Stimulated activated CD4-positive, alpha-beta T cell treated with anti-CD3 and anti-CD28 coated beads, Interleukin-15, amount 100 ng/mL, for 1 hour (primary cell): Measurements from ENCODE around the gene CORO2A.
"Not testable (repeated sequence)": the region's sequence is repeated elsewhere in the genome, so short reads cannot be mapped to it uniquely, and the experiment has no call there.

Experiments used
- DNase-seq, 2 donors: peaks; one replicate each; pipeline ENCODE4 v3.0.0-alpha.2; 2020; ENCODE audit warnings: low read depth in 1 of 2, low spot score in 1 of 2

CORO2A gene

GRCh38 chr9:98118640-98119601 lies 73.5 kb downstream of the CORO2A start, which contains the start of gene TRIM14:
Gene TRIM14 (minus strand): TSS chr9:98119222. CDS start chr9:98119188, 34 bp downstream.
- peak; percentile 13 to 40 for DNase-seq

DNA sequence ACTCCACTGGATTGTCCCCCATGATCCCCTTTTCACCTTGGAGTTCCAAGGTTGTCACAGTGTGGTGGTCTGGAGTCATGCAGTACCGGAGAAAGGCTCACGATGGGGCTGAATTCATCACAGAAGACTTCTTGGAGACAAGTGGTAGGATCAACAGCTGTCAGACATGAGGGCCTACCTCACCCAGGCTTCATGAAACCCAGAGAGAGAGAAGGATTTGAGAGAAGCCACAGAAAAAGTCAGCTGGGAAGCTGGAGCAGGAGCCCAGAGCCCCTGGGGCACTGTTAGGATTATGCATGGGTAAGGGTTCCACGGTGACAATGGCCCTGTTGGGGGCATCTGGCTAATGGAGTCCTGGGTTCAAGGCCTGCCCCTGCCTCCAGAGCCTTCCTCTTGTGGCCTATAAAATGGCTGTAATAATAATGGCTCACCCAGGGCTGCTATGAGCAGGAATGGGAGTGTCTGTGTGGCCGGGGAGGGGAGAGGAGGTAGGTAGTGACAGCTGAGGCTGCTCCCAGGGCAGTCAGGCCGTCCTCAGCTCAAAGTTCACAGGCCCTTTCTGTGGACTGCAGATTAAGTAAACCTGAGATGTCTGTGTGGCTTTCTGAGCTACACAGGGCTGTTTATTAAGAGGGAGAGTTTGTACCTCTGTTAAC lies 74.3 kb downstream of the CORO2A start:
- no peak for DNase-seq

DNA sequence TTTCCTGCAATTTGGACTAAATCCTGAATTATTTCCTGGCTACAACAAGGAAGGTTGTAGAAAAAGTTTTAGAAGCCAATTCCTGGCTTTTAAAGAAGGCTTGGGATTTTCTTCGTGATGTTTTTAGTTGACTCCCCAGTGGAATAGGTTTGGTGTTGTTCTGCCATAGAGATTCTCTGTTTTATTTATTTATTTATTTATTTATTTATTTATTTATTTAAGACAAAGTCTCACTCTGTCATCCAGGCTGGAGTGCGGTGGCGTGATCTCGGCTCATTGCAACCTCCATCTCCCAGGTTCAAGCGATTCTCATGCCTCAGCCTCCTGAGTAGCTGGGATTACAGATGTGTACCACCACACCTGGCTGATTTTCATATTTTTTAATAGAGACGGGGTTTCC lies 75.3 kb downstream of the CORO2A start:
- not testable (repeated sequence) for DNase-seq

GRCh38 chr9:98109052-98109451 lies 83.4 kb downstream of the CORO2A start:
- DNase-seq: no peak

DNA sequence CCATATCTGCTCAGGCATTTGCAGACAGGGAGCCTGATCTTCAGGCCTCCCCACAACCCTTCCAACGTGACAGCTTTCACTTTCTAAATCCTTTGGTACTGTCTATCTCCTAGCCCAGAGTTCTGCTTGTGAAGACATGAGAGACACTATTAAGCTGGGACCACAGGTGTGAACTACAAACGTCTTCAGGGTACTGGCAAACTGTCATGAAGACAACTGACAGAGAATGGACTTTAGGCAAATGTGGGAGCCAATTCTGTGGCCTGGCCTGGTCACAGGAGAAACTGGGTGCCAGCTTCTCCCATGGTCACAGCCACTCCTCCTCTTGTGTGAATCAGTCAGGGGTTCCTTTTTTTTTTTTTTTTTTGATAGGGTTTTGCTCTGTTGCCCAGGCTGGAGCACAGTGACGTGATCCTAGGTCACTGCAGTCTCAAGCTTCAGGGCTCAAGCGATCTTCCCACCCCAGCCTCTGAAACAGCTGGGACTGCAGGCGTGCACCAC lies 83.9 kb downstream of the CORO2A start:
- no peak for DNase-seq

- no peak for DNase-seq
Observed at GRCh38 chr9:98107926-98108325, 84.5 kb downstream of the CORO2A start.

DNA sequence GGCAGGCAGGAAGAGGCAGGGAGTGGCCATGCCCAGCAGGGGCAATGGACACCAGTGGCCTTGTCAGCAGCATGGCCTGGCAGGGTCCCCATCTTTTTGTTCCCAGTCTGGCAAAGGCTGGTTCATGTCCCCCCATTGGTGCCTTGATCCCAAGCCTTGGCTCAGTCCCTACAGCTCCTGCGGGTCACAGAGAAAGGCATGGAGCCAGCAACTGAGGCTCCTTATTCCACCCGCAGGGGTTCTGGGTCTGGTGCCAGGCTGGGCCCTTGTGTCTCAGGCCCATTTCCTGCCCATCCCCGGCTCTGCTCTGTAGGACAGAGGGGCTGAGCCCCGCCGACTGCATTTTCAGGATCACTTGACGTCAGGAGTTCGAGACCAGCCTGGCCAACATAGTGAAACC lies 87.4 kb downstream of the CORO2A start:
- no peak for DNase-seq

GRCh38 chr9:98104445-98104881 lies 88.0 kb downstream of the CORO2A start:
- DNase-seq: no peak

GRCh38 chr9:98101868-98102273 lies 90.6 kb downstream of the CORO2A start:
- DNase-seq: peak; percentile 43 to 55

GRCh38 chr9:98101416-98101815 lies 91.0 kb downstream of the CORO2A start:
- DNase-seq: no peak

GRCh38 chr9:98100456-98100855 lies 92.0 kb downstream of the CORO2A start:
- no peak for DNase-seq

DNA sequence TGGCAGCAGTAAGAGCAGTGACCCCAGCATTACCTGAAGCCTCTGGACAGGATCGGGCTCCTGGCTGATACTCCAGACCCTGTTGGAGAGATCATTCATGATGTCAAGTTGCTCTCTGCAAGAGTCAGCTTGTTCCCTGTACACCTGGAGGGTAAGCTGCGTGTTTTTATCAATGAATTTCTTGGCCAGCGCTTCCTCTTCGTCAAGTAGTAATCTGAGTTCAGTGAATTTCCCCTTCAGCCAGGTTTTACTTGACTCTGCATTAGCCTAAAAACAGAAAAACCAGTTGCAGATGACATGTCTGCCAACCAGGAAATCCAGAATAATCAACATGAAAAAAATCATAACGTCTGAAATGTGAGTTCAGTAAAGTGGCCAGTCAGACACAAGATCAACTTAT lies 92.5 kb downstream of the CORO2A start:
- no peak for DNase-seq

DNA sequence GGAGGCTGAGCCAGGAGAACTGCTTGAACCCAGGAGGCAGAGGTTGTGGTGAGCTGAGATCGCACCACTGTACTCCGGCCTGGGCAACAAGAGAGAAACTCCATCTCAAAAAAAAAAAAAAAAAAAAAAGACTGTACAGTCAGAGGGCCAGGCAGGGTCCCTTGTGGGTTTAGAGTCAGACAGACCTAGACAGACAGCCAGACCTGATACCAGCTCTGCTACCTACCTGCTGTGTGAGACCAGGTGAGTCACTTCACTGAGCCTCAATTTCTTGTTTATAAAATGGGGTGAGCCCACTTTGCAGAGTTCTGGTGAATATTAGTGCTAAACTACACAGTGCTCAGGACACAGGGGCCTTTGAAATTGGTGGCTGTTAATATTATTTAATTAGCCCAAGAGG lies 93.1 kb downstream of the CORO2A start:
- no peak for DNase-seq

DNA sequence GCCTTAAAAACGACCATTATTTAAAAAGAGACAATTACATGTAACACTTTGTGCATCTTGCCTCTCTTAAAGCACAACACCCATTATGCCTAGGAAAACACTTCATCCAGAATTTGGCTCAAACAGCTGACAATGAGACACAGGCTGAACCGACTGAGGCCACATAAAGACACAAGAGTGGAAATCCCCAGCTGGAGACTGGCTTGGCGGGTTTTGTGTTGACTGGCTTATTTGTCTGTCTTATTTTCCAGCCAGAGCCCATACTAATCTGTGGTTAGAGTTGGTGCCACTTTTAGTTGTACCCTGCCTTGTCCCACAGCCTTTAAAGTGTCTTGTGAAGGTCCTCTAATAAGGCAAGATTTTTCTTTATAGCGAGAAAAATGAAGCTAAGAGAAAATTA lies 94.6 kb downstream of the CORO2A start:
- DNase-seq: no peak

GRCh38 chr9:98096091-98096490 lies 96.3 kb downstream of the CORO2A start:
- no peak for DNase-seq

GRCh38 chr9:98095401-98095800 lies 97.0 kb downstream of the CORO2A start:
- DNase-seq: no peak

DNA sequence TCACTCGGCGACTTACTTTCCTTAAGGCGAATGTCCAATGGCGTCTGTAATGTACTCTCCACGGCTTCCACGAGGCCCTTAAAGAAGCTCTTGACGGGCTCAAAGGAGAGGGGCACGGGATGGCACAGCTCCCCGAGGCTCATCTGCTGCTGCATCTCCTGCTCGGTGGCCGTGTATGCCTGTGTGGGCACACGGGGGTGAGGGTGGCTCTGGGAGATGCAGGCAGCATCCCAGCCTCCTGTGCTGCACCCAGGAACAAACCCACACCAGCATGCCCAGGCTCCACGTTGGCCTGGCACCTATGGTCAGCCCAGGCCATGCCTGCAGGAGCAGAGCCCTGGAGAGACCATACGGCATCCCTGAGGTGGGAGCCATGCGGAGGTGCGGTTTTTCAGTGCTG lies 97.6 kb downstream of the CORO2A start:
- DNase-seq: no peak

DNA sequence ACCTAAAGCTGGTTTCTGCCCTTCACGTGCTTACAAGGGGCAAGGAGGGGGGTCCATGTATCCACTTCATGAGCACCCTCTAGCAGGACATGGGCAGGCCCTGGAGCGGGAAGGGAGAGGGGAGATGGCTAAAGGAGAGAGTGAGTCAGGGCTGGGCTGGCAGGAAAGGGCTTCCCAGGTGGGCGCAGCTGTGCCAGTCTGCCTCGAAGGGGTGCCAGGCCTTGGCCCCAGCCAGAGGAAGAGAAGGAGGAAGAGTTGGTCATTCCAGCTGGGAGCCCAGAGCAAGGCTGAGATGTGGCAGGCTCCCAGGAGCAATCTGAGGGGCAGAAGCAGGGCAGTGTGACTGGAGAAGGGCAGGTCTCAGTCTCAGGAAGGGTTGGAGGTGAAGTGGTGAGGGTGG lies 98.1 kb downstream of the CORO2A start:
- DNase-seq: no peak

- no peak for DNase-seq
Observed at GRCh38 chr9:98092613-98092931, 99.9 kb downstream of the CORO2A start.

- DNase-seq: no peak
Observed at GRCh38 chr9:98091735-98092612, 100.5 kb downstream of the CORO2A start.

- DNase-seq: not testable (repeated sequence)
Observed at GRCh38 chr9:98090674-98091073, 101.8 kb downstream of the CORO2A start.
